HG02798 (cell line): ENCODE results near the gene TNRC6C.
A peak's percentile ranks its signal among the peaks of the same experiment; 100 is the strongest.

Experiments
- ATAC-seq: cut with Tn5 transposase; IDR thresholded peaks from one replicate; pipeline ENCODE4 v1.9.1; 2021; ENCODE audit warnings: mild to moderate bottlenecking; ENCODE audit not compliant: unreplicated experiment, poor library complexity

The TNRC6C gene

DNA sequence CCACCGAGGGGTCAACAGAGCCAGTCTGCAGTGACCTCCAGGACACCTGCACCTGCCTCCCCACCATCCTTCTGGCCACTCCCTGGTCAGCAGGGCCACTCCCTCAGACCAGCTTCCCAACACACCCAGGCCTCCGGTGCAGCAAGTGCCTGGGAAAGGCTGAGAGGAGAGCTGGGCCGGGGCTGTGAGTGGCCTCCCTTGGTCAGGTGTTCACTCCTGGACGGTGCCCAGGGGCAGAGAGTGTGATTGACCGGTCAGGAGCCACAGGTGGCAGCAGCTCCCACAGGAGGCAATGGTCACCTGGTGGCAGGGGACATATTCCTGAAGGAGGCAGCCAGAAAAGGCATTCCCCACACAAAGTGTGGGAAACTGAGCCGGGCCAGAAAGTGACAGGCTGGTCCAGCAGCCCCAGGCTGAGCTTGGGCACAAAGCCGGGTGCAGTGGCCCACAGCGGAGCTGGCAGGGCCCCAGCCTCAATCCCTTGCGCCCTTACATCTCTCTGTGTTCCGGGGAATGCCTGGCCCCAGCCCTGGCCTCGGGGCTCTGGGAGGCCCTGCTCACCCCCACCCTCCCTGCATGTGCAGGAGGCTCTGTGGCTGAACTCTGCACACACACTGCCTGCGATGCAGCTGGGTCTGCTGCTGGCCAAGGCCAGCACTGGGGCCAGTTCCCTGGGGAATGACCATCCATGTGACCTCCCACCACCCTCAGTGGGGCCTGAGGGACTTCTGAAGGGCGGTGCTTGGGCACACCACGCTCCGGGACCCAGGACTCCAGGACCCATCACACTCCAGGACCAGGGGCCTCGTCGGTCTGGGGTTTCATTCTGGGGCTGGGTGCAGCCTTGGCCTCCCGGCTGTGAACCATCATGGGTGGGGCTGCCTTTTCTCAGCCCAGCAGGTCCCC, 186.5 kb downstream of the TNRC6C start:
- no peak for ATAC-seq

DNA sequence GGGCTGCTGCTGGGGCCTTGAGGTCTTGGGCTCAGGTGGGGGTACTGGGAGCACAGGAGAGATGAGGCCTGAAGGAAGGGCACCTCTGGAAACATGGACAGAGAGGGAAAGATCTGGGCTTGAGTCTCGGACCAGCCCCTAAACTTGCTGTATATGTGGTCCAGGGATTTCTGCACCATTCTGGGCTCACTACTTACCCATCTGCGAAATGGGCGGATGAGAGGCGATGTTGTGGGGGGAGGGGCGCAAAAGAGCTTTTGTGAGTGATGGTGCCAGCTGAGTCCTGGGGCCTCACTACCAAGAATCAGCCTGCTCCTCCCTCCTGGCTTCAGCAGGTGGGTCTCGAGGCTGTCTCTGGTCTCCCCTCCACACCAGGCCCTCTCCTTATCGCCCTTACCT, 188.0 kb downstream of the TNRC6C start:
- ATAC-seq: no peak

DNA sequence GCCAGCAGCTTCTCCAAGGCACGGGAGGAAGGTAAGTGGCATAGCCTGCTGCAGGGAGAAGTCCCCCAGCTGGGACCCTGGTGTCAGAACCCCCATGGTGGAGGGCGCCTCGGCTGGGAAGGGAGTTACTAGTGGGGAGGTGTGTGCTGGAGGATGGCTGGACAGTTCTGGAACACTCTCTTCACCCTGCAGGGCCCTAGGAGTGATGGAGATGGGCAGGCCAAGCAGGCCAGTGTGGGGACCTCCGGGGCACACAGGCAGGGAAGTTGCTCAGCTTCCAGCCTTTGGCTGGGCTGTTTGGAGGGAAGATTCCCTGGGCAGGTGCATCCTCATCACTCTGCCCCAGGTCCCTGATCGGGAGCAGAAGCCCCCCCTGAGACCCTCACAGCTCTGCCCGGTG, 188.4 kb downstream of the TNRC6C start:
- ATAC-seq: no peak

DNA sequence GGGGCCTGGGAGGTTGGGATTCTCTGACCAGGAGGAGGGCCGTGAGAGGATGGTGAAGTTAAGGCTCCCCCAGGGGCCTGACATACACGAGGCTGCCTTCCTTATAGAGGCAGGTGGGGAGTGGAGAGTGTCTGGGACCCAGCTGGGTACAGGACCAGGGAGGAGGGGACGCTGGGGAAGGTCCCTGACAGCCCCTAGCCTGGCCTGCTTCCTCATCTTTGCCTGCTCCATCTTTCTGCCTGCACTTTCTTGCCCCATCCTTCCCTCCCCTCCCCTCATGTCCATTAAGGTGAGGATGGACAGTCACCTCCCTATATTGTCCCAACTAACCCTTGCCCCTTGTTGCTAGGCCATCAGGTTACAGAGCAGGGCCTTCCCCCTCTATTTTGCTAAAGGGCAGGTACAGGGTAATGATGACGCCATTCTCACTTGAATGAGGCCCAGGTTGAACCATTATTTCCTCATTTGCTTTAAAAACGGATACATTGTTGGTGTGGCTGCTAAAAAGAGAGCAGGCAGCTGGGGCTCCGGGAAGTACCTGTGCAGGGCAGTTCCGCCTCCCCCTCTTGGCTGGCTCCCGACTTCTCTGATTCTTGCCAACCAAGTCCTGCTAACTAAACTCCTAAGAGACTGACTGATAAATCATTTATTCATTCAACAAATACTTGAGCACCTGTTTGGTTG, 189.0 kb downstream of the TNRC6C start:
- ATAC-seq: peak; percentile 50

DNA sequence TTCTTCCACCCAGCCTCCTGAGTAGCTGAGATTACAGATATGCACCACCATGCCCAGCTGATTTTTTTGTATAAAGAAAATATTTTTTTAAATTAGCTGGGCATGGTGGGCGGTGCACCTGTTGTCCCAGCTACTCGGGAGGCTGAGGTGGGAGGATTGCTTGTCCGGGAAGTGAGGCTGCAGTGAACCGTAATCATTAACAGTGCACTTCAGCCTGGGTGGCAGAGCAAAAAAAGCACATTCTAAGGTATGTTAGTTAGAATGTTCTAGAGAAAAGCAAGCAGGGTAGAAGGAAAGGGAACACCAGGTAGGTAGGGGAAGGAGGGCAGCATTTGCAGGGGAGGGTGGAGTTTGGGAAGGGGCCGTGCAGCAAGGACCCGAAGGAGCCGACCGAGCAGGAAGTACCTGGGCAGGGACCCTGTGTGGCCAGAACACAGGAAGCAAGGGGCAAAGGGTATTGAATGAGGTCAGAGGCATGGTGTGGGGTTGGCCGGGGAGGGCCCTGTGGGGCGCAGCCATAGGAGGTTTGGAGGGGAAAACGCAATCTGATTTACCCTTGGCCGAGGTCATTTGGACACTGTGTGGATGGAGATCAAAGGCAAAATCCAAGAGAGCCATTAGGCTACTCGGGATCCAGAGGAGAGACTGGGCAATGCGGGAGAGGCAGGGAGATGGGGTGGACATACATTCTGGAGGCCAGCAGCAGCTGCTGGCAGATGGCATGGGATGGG, 189.9 kb downstream of the TNRC6C start:
- no peak for ATAC-seq

DNA sequence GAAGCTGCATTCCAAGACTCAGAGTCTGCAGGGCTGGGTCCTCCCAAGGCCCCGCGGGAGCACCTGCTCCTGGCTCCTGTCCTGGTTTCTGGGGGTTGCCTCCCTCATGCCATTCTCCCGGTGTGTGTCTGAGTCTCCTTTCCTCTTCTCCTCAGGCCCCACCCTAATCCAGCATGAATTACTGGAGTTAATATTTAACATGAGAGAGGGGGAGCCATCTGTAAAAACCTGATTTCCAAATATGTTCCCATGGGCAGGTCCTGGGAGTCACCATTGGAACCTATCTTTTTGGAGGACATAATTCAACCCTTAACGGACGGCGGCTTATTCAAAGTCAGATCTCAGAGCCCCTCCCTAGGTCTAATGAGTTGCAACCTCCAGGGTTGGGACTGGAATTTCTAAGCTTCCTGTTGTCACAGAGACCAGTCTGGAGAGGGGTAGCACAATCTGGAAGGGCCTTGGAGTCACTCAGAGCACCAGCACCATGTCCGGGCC, 193.1 kb downstream of the TNRC6C start:
- ATAC-seq: no peak

DNA sequence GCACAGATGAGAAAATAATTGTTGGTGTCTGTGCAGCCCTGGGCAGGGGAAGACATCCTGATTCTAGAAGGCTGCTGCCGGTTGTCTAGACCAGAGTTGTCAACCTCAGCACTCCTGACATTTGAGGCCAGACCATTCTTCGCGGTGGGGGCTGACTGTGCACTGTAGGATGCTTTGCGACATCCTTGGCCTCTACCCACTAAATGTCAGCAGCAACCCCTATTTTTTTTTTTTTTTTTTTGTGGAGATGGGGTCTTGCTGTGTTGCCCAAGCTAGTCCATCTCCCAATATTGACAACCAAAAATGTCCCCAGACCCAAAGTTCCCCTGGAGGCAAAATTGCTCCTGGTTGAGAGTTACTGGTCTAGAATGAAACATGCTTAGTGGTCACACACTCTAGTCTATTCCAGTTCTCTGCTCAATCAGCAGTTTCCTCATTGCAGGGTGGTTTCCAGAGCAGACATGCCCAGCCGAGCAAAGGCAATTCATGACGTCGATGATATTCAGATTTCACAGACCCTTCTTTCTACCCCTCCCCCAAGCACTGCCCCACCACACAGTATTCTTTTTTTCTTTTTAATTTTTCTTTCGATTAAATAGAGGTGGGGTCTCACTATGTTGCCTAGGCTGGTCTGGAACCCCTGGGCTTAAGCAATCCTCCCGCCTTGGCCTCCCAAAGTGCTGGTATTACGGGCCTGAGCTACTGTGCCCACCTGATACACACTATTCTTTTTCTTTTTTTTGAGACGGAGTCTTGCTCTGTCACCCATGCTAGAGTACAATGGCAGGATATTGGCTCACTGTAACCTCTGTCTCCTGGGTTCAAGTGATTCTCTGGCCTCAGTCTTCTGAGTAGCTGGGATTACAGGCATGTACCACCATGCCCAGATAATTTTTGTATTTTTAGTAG, 196.7 kb downstream of the TNRC6C start:
- ATAC-seq: peak; percentile 53
